Measurements from ENCODE around the gene LRCOL1. TPM values are rescaled to one million over a fixed set of nuclear protein-coding genes. Genes with fewer than 3 reads are reported as not detected.

The LRCOL1 gene
- total RNA-seq, 1 donor from 2014 or later: not detected

DNA sequence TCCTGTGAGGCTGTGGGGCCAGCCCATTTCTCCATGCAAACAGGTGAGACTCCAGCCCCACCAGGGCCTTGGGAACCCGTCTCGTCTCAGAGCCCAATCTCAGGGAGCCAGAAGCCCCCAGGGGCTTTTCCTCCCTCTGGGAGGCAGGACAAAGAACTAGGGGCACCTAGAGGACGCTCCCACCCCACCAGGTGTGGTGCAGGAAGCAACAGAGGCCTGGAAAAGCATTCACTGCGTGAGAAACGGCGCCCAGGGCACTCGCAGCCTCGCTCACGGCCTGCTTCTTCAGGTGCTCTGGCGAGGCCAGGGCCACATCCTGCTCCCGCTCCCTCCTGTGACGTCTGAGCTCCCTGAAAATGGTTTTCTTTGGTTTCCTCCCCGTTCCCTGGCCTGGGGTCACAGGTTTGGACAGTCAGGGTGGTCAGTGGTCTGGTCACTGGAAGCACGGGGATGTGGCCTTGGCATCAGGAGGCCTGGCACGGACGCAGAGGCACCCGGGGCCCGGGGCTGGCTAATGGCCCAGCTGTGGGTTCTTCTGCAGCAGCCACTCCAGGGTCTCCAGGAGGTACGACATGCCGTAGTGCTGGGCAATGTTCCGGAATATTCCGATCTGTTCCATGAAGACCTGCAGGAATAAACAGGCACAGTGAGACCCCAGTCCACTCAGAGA, 13.9 kb upstream of the LRCOL1 start:
- H3K9me3 ChIP-seq: no peaks in the 10 kb centered on the region
- H3K4me3 ChIP-seq: no peak overlapping the region
- no peak overlapping the region for H3K27ac ChIP-seq
- H3K27me3 ChIP-seq: no peaks in the 10 kb centered on the region
- TF ChIP-seq POLR2A (IDR thresholded peaks at IDR 0.05) (no peak), CTCF (IDR thresholded peaks at IDR 0.05) (no peak), POLR2AphosphoS5 (IDR thresholded peaks at IDR 0.05; ENCODE audit: insufficient read depth in 1 of 2, low read depth in 1 of 2) (no peak)
- no peak for DNase-seq (ENCODE audit: extremely low spot score in 2 of 2)
- H3K36me3 ChIP-seq: peaks cover 0 to 13% of the 10 kb centered on the region in 2 donors
- H3K4me1 ChIP-seq: peaks cover 19% of the 10 kb centered on the region
- intact Hi-C loops (cut with DNase I): no loop called here

DNA sequence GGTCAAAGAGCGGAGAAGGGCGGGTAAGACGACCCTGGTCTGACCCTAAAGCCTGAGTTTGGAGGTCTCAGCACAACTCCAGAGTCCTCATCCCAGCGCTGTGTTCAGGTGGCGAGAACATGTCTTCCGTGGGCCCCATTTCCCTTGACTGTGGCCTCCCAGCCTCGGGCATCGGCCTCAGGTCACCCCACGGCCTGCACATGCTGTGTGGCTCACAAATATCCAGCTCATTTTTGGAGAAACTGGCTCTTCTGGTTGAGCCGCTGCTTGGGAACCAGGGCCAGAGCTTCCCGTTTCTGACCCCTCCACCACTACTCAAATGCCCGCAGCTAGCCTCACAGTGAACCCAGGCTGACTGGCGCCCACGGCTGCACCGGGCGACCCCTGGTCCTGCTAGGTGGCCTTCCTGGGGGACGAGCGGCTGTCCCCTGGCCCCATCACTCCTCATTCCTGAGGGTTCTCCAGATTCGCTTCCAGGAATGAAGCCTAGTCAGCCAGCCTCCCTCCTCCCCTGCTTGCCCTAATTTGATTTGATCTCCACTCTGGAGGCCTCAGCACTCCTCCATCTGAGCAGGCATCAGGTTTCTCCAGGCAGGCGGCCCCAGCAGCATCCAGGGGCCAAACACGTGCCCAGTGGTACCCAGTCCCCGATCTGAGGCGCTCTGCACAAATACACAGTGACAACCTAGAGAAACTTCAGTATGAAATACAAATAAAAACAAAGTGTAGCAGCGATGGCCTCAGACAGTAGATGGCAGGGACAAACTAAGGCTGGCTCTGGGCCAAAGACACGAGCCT, 12.9 kb upstream of the LRCOL1 start:
- no peaks in the 10 kb centered on the region for H3K27me3 ChIP-seq
- H3K4me1 ChIP-seq: peaks cover 21% of the 10 kb centered on the region
- peak overlapping the region; percentile 50 for H3K27ac ChIP-seq
- H3K36me3 ChIP-seq: peaks cover 0 to 13% of the 10 kb centered on the region in 2 donors
- intact Hi-C loops (cut with DNase I): no loop called here
- peak overlapping the region in 1 of 2 donors; percentile 30 for H3K4me3 ChIP-seq
- TF ChIP-seq POLR2A (IDR thresholded peaks at IDR 0.05) (no peak), CTCF (IDR thresholded peaks at IDR 0.05) (no peak), POLR2AphosphoS5 (IDR thresholded peaks at IDR 0.05; ENCODE audit: insufficient read depth in 1 of 2, low read depth in 1 of 2) (no peak)
- no peaks in the 10 kb centered on the region for H3K9me3 ChIP-seq
- no peak for DNase-seq (ENCODE audit: extremely low spot score in 2 of 2)

DNA sequence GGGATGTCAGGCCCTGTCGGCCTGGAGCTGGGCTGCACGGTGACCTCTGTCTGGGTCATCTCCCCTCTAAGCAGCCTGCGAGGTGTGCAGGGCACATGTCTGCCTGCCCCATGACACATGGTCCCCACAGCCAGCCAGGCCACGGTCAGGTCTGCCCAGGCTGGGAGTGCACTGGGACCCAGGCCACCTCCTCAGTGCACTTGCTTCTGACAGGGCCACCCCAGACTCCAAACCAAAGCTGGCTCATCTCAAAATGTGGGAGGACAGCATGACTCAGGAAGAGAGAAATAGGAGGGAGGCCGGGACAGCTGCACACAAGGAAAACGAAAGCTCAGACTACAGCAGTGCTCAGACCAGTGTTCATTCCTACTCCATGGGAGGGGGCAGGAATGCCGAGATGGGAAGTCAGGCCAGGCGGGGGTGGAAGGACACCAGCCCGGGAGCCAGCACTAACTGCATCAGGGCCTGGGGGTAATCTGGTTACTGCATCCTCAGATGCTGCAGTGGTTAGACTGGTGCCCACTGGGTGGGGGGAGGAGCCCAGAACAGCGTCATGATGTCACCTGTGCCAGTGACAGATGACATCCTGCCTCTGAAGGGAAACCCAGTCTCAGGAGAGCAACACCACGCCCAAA, 12.2 kb upstream of the LRCOL1 start:
- H3K9me3 ChIP-seq: no peaks in the 10 kb centered on the region
- DNase-seq (ENCODE audit: extremely low spot score in 2 of 2): no peak
- peak overlapping the region in 1 of 2 donors; percentile 30 for H3K4me3 ChIP-seq
- H3K27me3 ChIP-seq: peaks cover 4% of the 10 kb centered on the region
- no peak for TF ChIP-seq POLR2A (IDR thresholded peaks at IDR 0.05)
- TF ChIP-seq POLR2AphosphoS5 (IDR thresholded peaks at IDR 0.05; ENCODE audit: insufficient read depth in 1 of 2, low read depth in 1 of 2): peak in 1 of 2 donors; percentile 22
- peak overlapping the region; percentile 50 for H3K27ac ChIP-seq
- intact Hi-C loops (cut with DNase I): no loop called here
- peaks cover 28% of the 10 kb centered on the region for H3K4me1 ChIP-seq
- peaks cover 0 to 13% of the 10 kb centered on the region in 2 donors for H3K36me3 ChIP-seq

DNA sequence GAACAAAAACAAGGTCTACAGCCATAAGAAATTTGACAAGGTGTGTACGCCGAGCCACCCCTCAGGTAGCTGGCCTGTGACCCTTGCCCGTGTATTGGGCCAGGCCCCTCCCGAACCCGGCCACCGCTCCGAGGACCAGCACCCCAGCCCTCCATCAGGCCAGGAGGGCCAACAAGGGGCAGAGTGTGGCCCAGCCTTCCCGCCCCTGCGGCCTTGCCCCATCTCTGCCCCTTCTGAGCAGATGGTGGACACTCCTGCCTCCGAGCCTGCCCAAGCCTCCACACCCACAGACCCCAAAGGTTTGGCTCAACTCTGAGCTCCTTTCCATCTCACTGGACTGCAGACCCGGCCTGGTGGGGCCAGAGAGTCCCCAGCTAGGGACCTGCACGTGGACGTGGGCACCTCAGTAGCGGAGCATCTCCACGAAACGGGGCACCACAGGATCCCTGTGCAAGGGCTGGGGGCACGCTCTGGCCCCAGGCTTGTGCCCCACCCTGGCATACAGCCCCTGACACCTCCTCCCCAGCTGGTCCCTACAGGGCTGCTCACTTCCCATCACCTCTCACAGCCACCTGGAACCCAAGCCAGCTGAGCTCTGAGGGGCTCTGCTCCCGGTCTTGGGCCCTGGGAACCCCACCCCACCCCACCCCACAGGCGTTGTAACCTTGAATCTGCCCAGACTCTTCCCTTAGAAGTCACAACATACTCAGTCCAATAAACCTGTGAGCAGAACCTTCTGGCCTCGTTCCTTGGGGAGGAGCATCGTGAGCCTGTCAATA, 11.5 kb upstream of the LRCOL1 start:
- DNase-seq (ENCODE audit: extremely low spot score in 2 of 2): no peak
- intact Hi-C loops (cut with DNase I): no loop called here
- Histone ChIP-seq H3K27me3 (peaks cover 5% of the 10 kb centered on the region), H3K27ac (peak overlapping the region; percentile 50), H3K4me3 (peak overlapping the region in 1 of 2 donors; percentile 30), H3K4me1 (peaks cover 29% of the 10 kb centered on the region), H3K9me3 (no peaks in the 10 kb centered on the region), H3K36me3 (peaks cover 0 to 13% of the 10 kb centered on the region in 2 donors)
- TF ChIP-seq POLR2AphosphoS5 (IDR thresholded peaks at IDR 0.05; ENCODE audit: insufficient read depth in 1 of 2, low read depth in 1 of 2) (no peak), CTCF (IDR thresholded peaks at IDR 0.05) (no peak), POLR2A (IDR thresholded peaks at IDR 0.05) (no peak)
